ENCODE data around the gene SLC39A9.

GRCh38 chr14:69428289-69428998 is 30.0 kb downstream of the SLC39A9 start:
- TF ChIP-seq EZH2phosphoT487 (IDR thresholded peaks at IDR 0.05; ENCODE audit: low read depth) (no peak), CTCF (IDR thresholded peaks at IDR 0.05; ENCODE audit: low read depth, low read length) (no peak)
